HG03045 (cell line): ENCODE measurements around the gene SMAD6.

Source experiments
- ATAC-seq: cut with Tn5 transposase; IDR thresholded peaks from one replicate; pipeline ENCODE4 v1.9.1; 2021; ENCODE audit warnings: mild to moderate bottlenecking, moderate library complexity; ENCODE audit not compliant: unreplicated experiment

SMAD6 gene

GRCh38 chr15:66719471-66719870 lies 17.4 kb downstream of the SMAD6 start:
- no peak for ATAC-seq

- ATAC-seq: no peak
These were observed 18.4 kb downstream of the SMAD6 start for GRCh38 chr15:66720206-66721010.

- ATAC-seq: no peak
These were observed 19.0 kb downstream of the SMAD6 start for GRCh38 chr15:66721020-66721419.

- ATAC-seq: no peak
These were observed 19.5 kb downstream of the SMAD6 start for GRCh38 chr15:66721501-66721937.

GRCh38 chr15:66721954-66722353 lies 19.9 kb downstream of the SMAD6 start:
- ATAC-seq: no peak

GRCh38 chr15:66722757-66723540 lies 20.9 kb downstream of the SMAD6 start:
- no peak for ATAC-seq

GRCh38 chr15:66723826-66724731 lies 22.0 kb downstream of the SMAD6 start:
- no peak for ATAC-seq

- no peak for ATAC-seq
These were observed 22.9 kb downstream of the SMAD6 start for GRCh38 chr15:66724732-66725463.

GRCh38 chr15:66725464-66725785 lies 23.4 kb downstream of the SMAD6 start:
- no peak for ATAC-seq

- no peak for ATAC-seq
These were observed 24.4 kb downstream of the SMAD6 start for GRCh38 chr15:66726386-66726785.

GRCh38 chr15:66729331-66729951 lies 27.4 kb downstream of the SMAD6 start:
- no peak for ATAC-seq

GRCh38 chr15:66730168-66731021 lies 28.4 kb downstream of the SMAD6 start:
- ATAC-seq: no peak

- ATAC-seq: no peak
These were observed 31.9 kb downstream of the SMAD6 start for GRCh38 chr15:66733976-66734375.

GRCh38 chr15:66734961-66735908 lies 33.2 kb downstream of the SMAD6 start:
- no peak for ATAC-seq

- ATAC-seq: no peak
These were observed 33.9 kb downstream of the SMAD6 start for GRCh38 chr15:66735909-66736305.

GRCh38 chr15:66737243-66738010 lies 35.4 kb downstream of the SMAD6 start:
- no peak for ATAC-seq

- no peak for ATAC-seq
These were observed 36.1 kb downstream of the SMAD6 start for GRCh38 chr15:66738116-66738515.
